HCT116 (cell line): ENCODE measurements around the gene OPCML. TPM values are rescaled to one million over a fixed set of nuclear protein-coding genes. Genes with fewer than 3 reads are reported as not detected.

ENCODE experiments used
- ATAC-seq: fragments of 200-7000 bp; cut with Tn5 transposase; 2 replicates; pipeline ENCODE4 v1.9.1; 2020; ENCODE audit warnings: mild to moderate bottlenecking, moderate library complexity
- BruUV-seq: library from RNA; stranded (reverse); fragments of 400-500 nt; replicated peaks from 2 replicates; lab custom pipeline; 2021; lab: Mats Ljungman, UMichigan
- CTCF ChIA-PET: fragments of 300-600 bp; sonication (Branson Sonifier 250); formaldehyde crosslinking; loops from one replicate; lab custom pipeline; 2021; ENCODE audit warnings: antibody characterized with exemption; lab: Charles Lee
- POLR2A ChIA-PET: fragments of 300-600, 350-600 bp; sonication (Branson Sonifier 250); formaldehyde crosslinking; loops from one replicate; lab custom pipeline; 2021; ENCODE audit warnings: antibody characterized with exemption; lab: Charles Lee
- RAD21 ChIA-PET, 2 experiments: fragments of 300-600 bp; sonication (Branson Sonifier 250); formaldehyde crosslinking; loops; one replicate each; lab custom pipeline; 2023; ENCODE audit warnings: low total read pairs in 2 of 2; ENCODE audit not compliant: uncharacterized antibody in 2 of 2, unreplicated experiment in 2 of 2, low non-redundant PET in 1 of 2; lab: Charles Lee
- DNase-seq: peaks from one replicate; pipeline ENCODE4 v3.0.0-alpha.2; 2010; ENCODE audit warnings: low read depth, low spot score
- H2AFZ ChIP-seq: fragments of 200-600 bp; shearing (Covaris generic), sonication (generic); 2 replicates; pipeline ENCODE4 v1.6.1; 2017; ENCODE audit warnings: low read depth, mixed run types, mixed read lengths, antibody characterized with exemption, low read length; ENCODE audit not compliant: poor library complexity, severe bottlenecking
- H3K27ac ChIP-seq: 2 replicates; pipeline ENCODE4 v1.5.1; 2012; ENCODE audit warnings: low read depth, low read length
- H3K27me3 ChIP-seq: fragments of 200-600 bp; sonication (generic); 2 replicates; pipeline ENCODE4 v1.6.1; 2016; ENCODE audit warnings: mixed run types, low read length, mixed read lengths; ENCODE audit not compliant: insufficient read depth
- H3K36me3 ChIP-seq, 2 experiments: fragments of 200-500 bp in 1 of 2; fragments of 200-600 bp in 1 of 2; sonication (Bioruptor generic) in 1 of 2; sonication (generic) in 1 of 2; 2 replicates each; pipeline versions ENCODE4 v1.5.1 to v1.6.1; 2014 to 2016; ENCODE audit warnings: low read length in 2 of 2, inconsistent platforms in 1 of 2, mixed read lengths in 1 of 2, mixed run types in 1 of 2; ENCODE audit not compliant: insufficient read depth in 2 of 2, control insufficient read depth in 1 of 2
- H3K4me1 ChIP-seq, 2 experiments: fragments of 200-600 bp in 1 of 2; sonication (generic) in 1 of 2; 2 replicates each; pipeline versions ENCODE4 v1.5.1 to v1.6.1; 2012 to 2017; ENCODE audit warnings: low read length in 2 of 2, inconsistent platforms in 1 of 2, mild to moderate bottlenecking in 1 of 2, mixed read lengths in 1 of 2, mixed run types in 1 of 2, moderate library complexity in 1 of 2; ENCODE audit not compliant: insufficient read depth in 2 of 2, control insufficient read depth in 1 of 2
- H3K4me2 ChIP-seq: fragments of 200-600 bp; sonication (generic); 2 replicates; pipeline ENCODE4 v1.6.1; 2017; ENCODE audit warnings: mixed run types, low read length, mixed read lengths
- H3K4me3 ChIP-seq, 2 experiments: fragments of 200-600 bp in 1 of 2; sonication (generic) in 1 of 2; replicated peaks in 1 of 2; 2 replicates each; pipeline ENCODE4 v1.5.1; 2011 to 2016; ENCODE audit warnings: low read length in 2 of 2, control low read depth in 1 of 2, low read depth in 1 of 2, mild to moderate bottlenecking in 1 of 2, mixed read lengths in 1 of 2, mixed run types in 1 of 2
- H3K79me2 ChIP-seq: fragments of 200-600 bp; sonication (generic); 2 replicates; pipeline ENCODE4 v1.6.1; 2017; ENCODE audit warnings: mild to moderate bottlenecking, mixed run types, low read length, moderate library complexity, mixed read lengths; ENCODE audit not compliant: insufficient read depth
- H3K9ac ChIP-seq: fragments of 200-600 bp; sonication (generic); 2 replicates; pipeline ENCODE4 v1.6.1; 2016; ENCODE audit warnings: low read length, mixed read lengths
- H3K9me2 ChIP-seq: fragments of 200-600 bp; sonication (generic), shearing (Covaris generic); 2 replicates; pipeline ENCODE4 v1.6.1; 2017; ENCODE audit warnings: mixed run types, mild to moderate bottlenecking, moderate library complexity; ENCODE audit not compliant: insufficient read depth
- H3K9me3 ChIP-seq, 2 experiments: fragments of 200-500 bp in 1 of 2; fragments of 200-600 bp in 1 of 2; sonication (Bioruptor generic) in 1 of 2; sonication (generic) in 1 of 2; 2 replicates each; pipeline ENCODE4 v1.6.1; 2014 to 2017; ENCODE audit warnings: low read length in 2 of 2, mixed read lengths in 2 of 2, inconsistent platforms in 1 of 2, low read depth in 1 of 2, mild to moderate bottlenecking in 1 of 2, mixed run types in 1 of 2, moderate library complexity in 1 of 2; ENCODE audit not compliant: control insufficient read depth in 1 of 2, insufficient read depth in 1 of 2
- H4K20me1 ChIP-seq: fragments of 200-600 bp; sonication (generic), shearing (Covaris generic); 2 replicates; pipeline ENCODE4 v1.6.1; 2017; ENCODE audit warnings: mixed run types, mild to moderate bottlenecking, moderate library complexity; ENCODE audit not compliant: insufficient read depth
- ATF3 ChIP-seq: IDR thresholded peaks from 2 replicates; pipeline ENCODE4 v1.6.1; 2012
- CEBPB ChIP-seq: IDR thresholded peaks from 2 replicates; pipeline ENCODE4 v1.6.1; 2012; ENCODE audit warnings: low read depth
- ELF1 ChIP-seq: IDR thresholded peaks from 2 replicates; pipeline ENCODE4 v1.6.1; 2012; ENCODE audit warnings: low read depth, borderline replicate concordance
- EZH2 ChIP-seq: fragments of 200-600 bp; sonication (generic); IDR thresholded peaks from 2 replicates; pipeline ENCODE4 v1.6.1; 2017; ENCODE audit warnings: antibody characterized with exemption, mixed run types
- EZH2phosphoT487 ChIP-seq: fragments of 200-600 bp; IDR thresholded peaks from 2 replicates; pipeline ENCODE4 v1.6.1; 2018; ENCODE audit warnings: antibody characterized with exemption, borderline replicate concordance
- FOSL1 ChIP-seq: IDR thresholded peaks from 2 replicates; pipeline ENCODE4 v1.6.1; 2012; ENCODE audit warnings: low read depth
- POLR2A ChIP-seq: IDR thresholded peaks from 2 replicates; pipeline ENCODE4 v1.7.0; 2011; ENCODE audit warnings: borderline replicate concordance; ENCODE audit not compliant: insufficient read depth, insufficient read length; ENCODE audit errors: extremely low read depth
- POLR2AphosphoS5 ChIP-seq: IDR thresholded peaks from 2 replicates; pipeline ENCODE4 v1.6.1; 2011; ENCODE audit warnings: mild to moderate bottlenecking, low read depth, low read length, moderate library complexity
- RAD21 ChIP-seq: IDR thresholded peaks from 2 replicates; pipeline ENCODE4 v1.6.1; 2012; ENCODE audit warnings: low read depth, mild to moderate bottlenecking
- SP1 ChIP-seq: IDR thresholded peaks from 2 replicates; pipeline ENCODE4 v1.6.1; 2012; ENCODE audit warnings: low read depth
- SRF ChIP-seq: IDR thresholded peaks from 2 replicates; pipeline ENCODE4 v1.6.1; 2012; ENCODE audit warnings: low read depth
- TCF7L2 ChIP-seq: IDR thresholded peaks from 2 replicates; pipeline ENCODE4 v1.7.0; 2011; ENCODE audit warnings: borderline replicate concordance, inconsistent platforms; ENCODE audit not compliant: insufficient read depth, insufficient read length; ENCODE audit errors: extremely low read depth
- YY1 ChIP-seq: IDR thresholded peaks from 2 replicates; pipeline ENCODE4 v1.6.1; 2011; ENCODE audit warnings: low read length, low read depth, moderate library complexity, mild to moderate bottlenecking; ENCODE audit not compliant: insufficient replicate concordance; ENCODE audit errors: extremely low read depth
- ZBTB33 ChIP-seq: IDR thresholded peaks from 2 replicates; pipeline ENCODE4 v1.6.1; 2011; ENCODE audit warnings: mild to moderate bottlenecking, low read length, moderate library complexity; ENCODE audit not compliant: insufficient replicate concordance; ENCODE audit errors: extremely low read depth
- ZNF274 ChIP-seq: fragments of 200-500 bp; sonication (Bioruptor generic); IDR thresholded peaks from 2 replicates; pipeline ENCODE4 v1.6.1; 2014; ENCODE audit warnings: mild to moderate bottlenecking, low read depth, low read length, inconsistent platforms
- intact Hi-C: fragments of 100-400 bp; cut with micrococcal nuclease; formaldehyde crosslinking; loops from 2 replicates; pipeline ENCODE4 v1.10.0; 2022
- total RNA-seq: library from RNA; stranded (reverse); gene quantifications from one replicate; pipeline ENCODE4 v1.2.1, GENCODE V29; 2021; ENCODE audit not compliant: unreplicated experiment
- TF ChIP-seq, protein P1 (sequence below): IDR thresholded peaks from 2 replicates; pipeline ENCODE4 v1.6.1; 2012

OPCML gene
- total RNA-seq, 1 experiment from 2014 or later, result not detected

GRCh38 chr11:133581091-133581490 is 48.8 kb upstream of the OPCML start:
- Histone ChIP-seq H3K4me3 (no peak overlapping the region), H3K27me3 (no peaks in the 10 kb centered on the region), H3K4me2 (no peak overlapping the region), H2AFZ (no peak overlapping the region), H3K79me2 (no peaks in the 10 kb centered on the region), H3K27ac (no peak overlapping the region), H3K9ac (no peak overlapping the region), H3K36me3 (no peaks in the 10 kb centered on the region), H3K9me2 (no peaks in the 10 kb centered on the region), H3K4me1 (no peaks in the 10 kb centered on the region), H3K9me3 (peaks cover 3 to 11% of the 10 kb centered on the region in 2 experiments; a peak in 2 of 4 replicates), H4K20me1 (no peaks in the 10 kb centered on the region)
- DNase-seq, result no peak
- TF ChIP-seq ATF3 (no peak), TCF7L2 (no peak)
- TF ChIP-seq, protein P1, sequence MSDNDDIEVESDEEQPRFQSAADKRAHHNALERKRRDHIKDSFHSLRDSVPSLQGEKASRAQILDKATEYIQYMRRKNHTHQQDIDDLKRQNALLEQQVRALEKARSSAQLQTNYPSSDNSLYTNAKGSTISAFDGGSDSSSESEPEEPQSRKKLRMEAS, result no peak
- no peak for ATAC-seq
- ChIA-PET CTCF (no interaction called here), RAD21 (no interaction called here), POLR2A (no interaction called here)
- BruUV-seq, result no TSS peak
- intact Hi-C loops, result no loop called here

DNA sequence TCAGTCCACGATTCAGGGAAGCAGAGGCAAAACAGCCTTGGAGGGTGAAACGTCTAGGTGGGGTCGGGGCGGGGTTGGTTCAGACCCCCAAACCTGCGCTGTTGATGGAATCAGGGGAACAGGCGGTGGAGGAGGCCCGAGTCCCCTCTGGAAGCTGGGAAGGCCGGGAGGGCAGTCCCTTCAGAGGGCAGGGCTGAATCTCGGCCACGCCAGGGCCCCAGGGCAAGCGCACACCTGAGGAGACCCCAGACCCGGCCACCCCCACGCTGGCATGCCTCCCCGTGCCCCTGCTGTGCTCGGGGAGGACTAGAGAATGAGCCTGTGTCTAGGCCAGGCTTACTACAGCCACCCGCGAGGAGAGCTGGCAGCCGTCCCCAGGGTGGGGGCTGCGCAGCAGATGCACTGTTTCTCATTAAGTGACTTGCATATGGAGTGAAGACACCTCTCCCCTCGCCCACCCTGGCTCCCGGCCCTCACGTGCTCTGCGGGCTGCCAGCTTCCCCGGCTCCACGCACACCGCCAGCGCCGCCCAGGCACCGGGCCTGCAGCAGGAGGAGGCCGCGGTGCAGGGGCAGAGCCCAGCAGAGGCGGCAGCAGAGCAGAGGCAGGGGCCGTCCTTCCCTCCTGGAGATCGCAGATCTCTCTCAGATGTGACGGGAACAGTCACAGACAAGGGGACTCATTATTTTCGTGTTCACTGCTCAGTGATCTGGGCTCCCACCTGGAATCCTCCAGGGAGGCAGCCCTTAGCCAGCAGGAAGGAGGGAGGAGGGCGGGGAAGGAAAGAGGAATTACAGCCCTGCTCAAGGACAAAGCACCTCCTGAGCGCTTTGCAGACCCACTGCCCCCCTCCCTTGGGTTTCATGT is 47.1 kb upstream of the OPCML start:
- Histone ChIP-seq H3K27ac (no peak overlapping the region), H3K4me2 (no peak overlapping the region), H3K9me2 (no peaks in the 10 kb centered on the region), H3K36me3 (no peaks in the 10 kb centered on the region), H3K9me3 (peaks cover 0 to 11% of the 10 kb centered on the region in 2 experiments; a peak in 2 of 4 replicates), H4K20me1 (no peaks in the 10 kb centered on the region), H3K79me2 (no peaks in the 10 kb centered on the region), H3K9ac (no peak overlapping the region), H3K27me3 (no peaks in the 10 kb centered on the region), H3K4me1 (no peaks in the 10 kb centered on the region), H3K4me3 (no peak overlapping the region), H2AFZ (no peak overlapping the region)
- ATAC-seq (no peak), DNase-seq (no peak)
- CTCF ChIA-PET, result no interaction called here
- intact Hi-C loops, result no loop called here
- RAD21 ChIA-PET, result no interaction called here
- POLR2A ChIA-PET, result no interaction called here
- no TSS peak for BruUV-seq
- no peak for TF ChIP-seq RAD21
- no peak for TF ChIP-seq ELF1
- TF ChIP-seq ZBTB33, result no peak
- TF ChIP-seq CEBPB, result no peak
- no peak for TF ChIP-seq SP1
- TF ChIP-seq TCF7L2, result no peak
- no peak for TF ChIP-seq YY1
- no peak for TF ChIP-seq ZNF274
- TF ChIP-seq ATF3, result no peak
- TF ChIP-seq EZH2phosphoT487, result no peak
- TF ChIP-seq POLR2AphosphoS5, result no peak
- TF ChIP-seq SRF, result no peak
- TF ChIP-seq EZH2, result no peak
- TF ChIP-seq, protein P1, result no peak
- TF ChIP-seq POLR2A, result no peak
- TF ChIP-seq FOSL1, result no peak
